Measurements from ENCODE around the gene LMO4. TPM values are rescaled to one million over a fixed set of nuclear protein-coding genes. Genes with fewer than 3 reads are reported as not detected.
A peak's percentile ranks its signal among the peaks of the same experiment; 100 is the strongest.

Gene LMO4
- total RNA-seq, 4 donors from 2014 or later, result 32.7 to 57.3 (median 52.1) TPM

DNA sequence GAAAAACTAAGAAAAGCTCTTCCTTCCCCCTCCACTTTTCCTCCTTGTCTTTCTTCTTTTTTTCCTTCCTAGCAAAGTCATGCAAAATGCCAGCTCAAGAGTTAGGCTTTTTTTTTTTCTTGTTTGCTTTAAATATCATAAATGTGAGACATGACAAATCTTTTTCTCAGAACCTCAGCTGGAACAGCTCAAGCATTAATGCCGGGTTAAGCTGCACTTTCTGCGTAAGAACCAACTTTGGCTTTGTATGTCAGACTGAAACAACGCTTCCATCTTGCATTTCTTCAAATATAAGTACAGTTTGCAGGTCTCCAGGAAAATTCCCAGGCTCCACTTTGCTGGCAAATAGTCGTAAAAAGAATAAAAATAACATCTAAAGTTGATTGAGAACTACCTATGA, 20.7 kb upstream of the LMO4 start:
- Histone ChIP-seq H3K27ac (no peak overlapping the region), H3K4me3 (no peak overlapping the region), H3K4me1 (no peaks in the 10 kb centered on the region), H3K36me3 (no peaks in the 10 kb centered on the region), H3K9me3 (no peaks in the 10 kb centered on the region), H3K27me3 (no peaks in the 10 kb centered on the region)
- DNase-seq, result no peak
- TF ChIP-seq, protein P1, sequence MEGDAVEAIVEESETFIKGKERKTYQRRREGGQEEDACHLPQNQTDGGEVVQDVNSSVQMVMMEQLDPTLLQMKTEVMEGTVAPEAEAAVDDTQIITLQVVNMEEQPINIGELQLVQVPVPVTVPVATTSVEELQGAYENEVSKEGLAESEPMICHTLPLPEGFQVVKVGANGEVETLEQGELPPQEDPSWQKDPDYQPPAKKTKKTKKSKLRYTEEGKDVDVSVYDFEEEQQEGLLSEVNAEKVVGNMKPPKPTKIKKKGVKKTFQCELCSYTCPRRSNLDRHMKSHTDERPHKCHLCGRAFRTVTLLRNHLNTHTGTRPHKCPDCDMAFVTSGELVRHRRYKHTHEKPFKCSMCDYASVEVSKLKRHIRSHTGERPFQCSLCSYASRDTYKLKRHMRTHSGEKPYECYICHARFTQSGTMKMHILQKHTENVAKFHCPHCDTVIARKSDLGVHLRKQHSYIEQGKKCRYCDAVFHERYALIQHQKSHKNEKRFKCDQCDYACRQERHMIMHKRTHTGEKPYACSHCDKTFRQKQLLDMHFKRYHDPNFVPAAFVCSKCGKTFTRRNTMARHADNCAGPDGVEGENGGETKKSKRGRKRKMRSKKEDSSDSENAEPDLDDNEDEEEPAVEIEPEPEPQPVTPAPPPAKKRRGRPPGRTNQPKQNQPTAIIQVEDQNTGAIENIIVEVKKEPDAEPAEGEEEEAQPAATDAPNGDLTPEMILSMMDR (IDR thresholded peaks at IDR 0.05), result no peak
- no peak for TF ChIP-seq POLR2A (IDR thresholded peaks at IDR 0.05)
- 50 to 56% methylated on average over 4 of the region's 4 CpGs for WGBS, 2 donors
- intact Hi-C loops (cut with DNase I), result no loop called here

DNA sequence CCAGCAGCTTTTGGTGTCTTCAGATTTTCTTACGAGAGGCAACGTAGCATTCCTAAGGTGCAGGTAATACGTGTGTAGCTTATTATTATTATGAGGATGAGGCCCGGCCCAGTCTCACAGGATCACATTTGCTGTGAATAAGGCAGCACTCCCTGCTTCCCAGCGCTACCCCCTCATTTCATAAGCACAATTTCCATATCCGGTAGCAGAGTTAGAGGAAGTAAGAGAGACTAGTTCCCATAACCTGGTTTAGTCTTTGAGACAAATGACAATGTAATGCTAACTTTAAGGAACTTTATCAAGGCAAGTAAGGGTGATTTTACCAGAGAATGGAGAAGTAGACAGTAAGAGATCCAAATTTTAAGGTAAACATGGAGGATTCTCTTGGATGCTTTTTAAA, 14.6 kb upstream of the LMO4 start:
- TF ChIP-seq, protein P1 (IDR thresholded peaks at IDR 0.05), result no peak
- TF ChIP-seq POLR2A (IDR thresholded peaks at IDR 0.05), result no peak
- intact Hi-C loops (cut with DNase I), result no loop called here
- H3K4me1 ChIP-seq, result no peaks in the 10 kb centered on the region
- 89 to 93% methylated on average over 6 of the region's 6 CpGs for WGBS, 2 donors
- DNase-seq, result no peak
- H3K27me3 ChIP-seq, result no peaks in the 10 kb centered on the region
- H3K27ac ChIP-seq, result no peak overlapping the region
- no peaks in the 10 kb centered on the region for H3K36me3 ChIP-seq
- H3K9me3 ChIP-seq, result no peaks in the 10 kb centered on the region
- H3K4me3 ChIP-seq, result no peak overlapping the region

DNA sequence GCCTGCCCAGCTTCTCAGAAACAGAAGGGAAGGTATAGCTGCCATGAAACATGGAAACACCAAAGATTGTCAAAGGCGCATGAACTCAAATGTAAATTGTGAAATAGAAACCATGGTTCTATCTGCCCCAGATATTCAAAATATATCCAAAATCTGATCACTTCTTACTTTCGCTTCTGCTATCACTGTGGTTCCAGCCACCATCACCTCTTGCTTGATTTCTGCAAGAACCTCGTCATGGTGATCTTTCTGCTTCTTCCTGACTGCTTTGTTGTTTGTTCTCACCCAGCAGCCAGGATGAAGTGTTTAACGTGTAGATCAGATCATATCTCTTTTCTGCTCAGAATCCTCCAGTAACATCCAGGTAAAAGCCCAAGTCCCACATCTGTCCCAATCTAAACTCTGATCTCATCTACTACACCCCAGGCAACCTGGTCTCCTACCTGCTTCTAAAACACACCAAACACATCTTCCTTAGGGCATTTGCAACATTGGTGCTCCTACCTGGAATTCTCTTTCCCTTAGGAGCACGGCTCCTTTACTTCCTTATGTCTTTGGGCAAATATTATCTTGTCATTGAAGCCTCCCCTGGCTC, 10.5 kb upstream of the LMO4 start:
- Histone ChIP-seq H3K9me3 (no peaks in the 10 kb centered on the region), H3K4me1 (no peaks in the 10 kb centered on the region), H3K36me3 (no peaks in the 10 kb centered on the region), H3K27ac (no peak overlapping the region), H3K4me3 (no peak overlapping the region), H3K27me3 (no peaks in the 10 kb centered on the region)
- no peak for DNase-seq
- intact Hi-C loops (cut with DNase I), result no loop called here
- TF ChIP-seq POLR2A (IDR thresholded peaks at IDR 0.05), result no peak
- TF ChIP-seq, protein P1 (IDR thresholded peaks at IDR 0.05), result no peak
- WGBS, 2 donors, result 68 to 78% methylated on average over 5 of the region's 5 CpGs

DNA sequence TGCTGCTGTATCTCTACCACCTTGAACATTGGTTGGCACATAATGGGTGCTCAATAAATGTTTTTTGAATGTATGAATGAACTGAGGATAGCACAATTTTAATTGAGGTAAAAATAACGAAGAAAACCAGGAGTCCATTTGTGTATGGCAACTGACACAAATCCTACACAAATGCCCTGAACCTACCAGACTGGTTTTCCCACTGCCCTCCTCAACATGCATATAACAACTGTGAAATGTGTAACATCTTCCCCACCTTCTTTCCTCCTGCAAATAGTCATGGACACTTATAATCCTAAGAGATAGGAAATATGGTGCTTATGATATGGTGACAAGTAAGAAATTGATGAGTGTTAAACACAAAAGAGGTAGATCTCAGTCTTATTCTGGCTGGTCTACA, 9.9 kb upstream of the LMO4 start:
- no peaks in the 10 kb centered on the region for H3K36me3 ChIP-seq
- H3K4me3 ChIP-seq, result no peak overlapping the region
- H3K9me3 ChIP-seq, result no peaks in the 10 kb centered on the region
- no peaks in the 10 kb centered on the region for H3K27me3 ChIP-seq
- no peak for TF ChIP-seq POLR2A (IDR thresholded peaks at IDR 0.05)
- TF ChIP-seq, protein P1 (IDR thresholded peaks at IDR 0.05), result no peak
- 48 to 77% methylated on average over 1 of the region's 1 CpG for WGBS, 2 donors
- no peaks in the 10 kb centered on the region for H3K4me1 ChIP-seq
- no peak overlapping the region for H3K27ac ChIP-seq
- intact Hi-C loops (cut with DNase I), result no loop called here
- no peak for DNase-seq

DNA sequence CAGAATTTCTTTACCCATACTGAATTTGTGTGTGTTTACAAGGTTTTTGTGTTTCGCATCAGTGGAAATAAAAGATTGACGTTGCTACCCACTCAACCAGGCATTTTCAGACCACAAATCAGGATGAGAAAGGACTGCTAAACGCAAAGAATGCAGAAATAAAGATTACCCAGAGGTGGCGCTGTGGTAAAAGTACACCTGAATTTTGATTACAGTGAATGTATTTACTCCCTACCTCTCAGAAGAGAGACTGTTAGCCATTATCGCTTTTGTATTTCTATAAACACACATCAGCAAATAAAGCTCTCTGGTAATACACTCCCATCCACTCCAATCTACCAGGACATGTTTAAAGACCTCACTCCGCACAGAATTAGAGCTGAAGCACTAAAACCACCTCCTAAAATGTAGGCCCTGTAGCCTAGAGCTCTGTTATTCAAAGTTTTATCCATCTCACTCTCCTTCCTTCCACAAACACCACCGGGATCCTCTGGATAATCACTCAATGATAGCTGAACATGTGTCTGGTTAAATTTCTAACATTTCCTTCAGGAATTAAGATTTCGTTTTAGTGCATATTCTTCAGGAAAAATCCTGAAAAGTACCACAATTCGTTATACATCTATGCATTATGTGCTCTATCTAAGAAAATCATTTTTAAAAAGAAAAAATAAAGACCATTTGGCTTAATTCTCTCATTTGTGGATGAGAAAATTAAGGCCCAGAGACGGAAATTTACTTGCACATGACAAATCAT, 2.5 kb upstream of the LMO4 start:
- H3K4me1 ChIP-seq, result peaks cover 0 to 22% (median 2%) of the 10 kb centered on the region in 3 donors
- H3K27me3 ChIP-seq, result no peaks in the 10 kb centered on the region
- H3K9me3 ChIP-seq, result no peaks in the 10 kb centered on the region
- no peaks in the 10 kb centered on the region for H3K36me3 ChIP-seq
- H3K27ac ChIP-seq, result peak overlapping the region in 1 of 4 donors; percentile 10
- no peak for DNase-seq
- 38% methylated on average over 10 of the region's 10 CpGs for WGBS, 2 donors
- TF ChIP-seq POLR2A (IDR thresholded peaks at IDR 0.05), result no peak
- TF ChIP-seq, protein P1 (IDR thresholded peaks at IDR 0.05), result peak; percentile 71 to 85 (median 76)
- intact Hi-C loops (cut with DNase I), result loop anchor here (10.0 kb wide), 1 partner anchor 629 kb away; no protein-coding TSS in a partner anchor
- no peak overlapping the region for H3K4me3 ChIP-seq
